ENCODE measurements around the gene RPUSD1. TPM values are rescaled to one million over a fixed set of nuclear protein-coding genes. Genes with fewer than 3 reads are reported as not detected.

Gene RPUSD1
- total and polyA plus RNA-seq, 4 donors = 6.8 to 20.3 (median 12.8) TPM

DNA sequence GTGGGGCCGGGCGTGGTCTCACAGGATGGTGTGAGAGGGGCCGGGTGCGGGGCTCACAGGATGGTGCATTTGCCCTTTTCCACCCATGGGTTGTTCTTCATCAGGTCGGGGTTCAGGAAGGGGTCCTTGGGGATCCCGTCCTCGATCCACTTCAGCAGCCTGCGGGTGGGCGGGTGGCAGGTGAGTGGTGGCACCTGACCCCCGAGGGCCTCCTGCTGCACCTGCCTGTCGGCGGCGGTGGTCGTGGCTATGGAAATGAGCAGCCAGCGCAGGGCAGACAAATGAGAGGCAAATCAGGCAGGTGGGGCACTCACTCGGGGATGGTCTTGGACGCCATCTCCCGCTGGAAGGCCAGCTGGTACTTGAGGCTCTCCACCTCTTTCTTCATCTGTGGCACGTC is 10.5 kb upstream of the RPUSD1 start:
- intact Hi-C loops (cut with DNase I) = no loop called here
- WGBS, 2 donors = 89 to 91% methylated on average over 19 of the region's 19 CpGs
- no peak overlapping the region for H3K4me3 ChIP-seq (ENCODE audit: low read length in 2 of 2)
- H3K4me1 ChIP-seq (ENCODE audit: control insufficient read depth in 1 of 2, insufficient read depth in 2 of 2, low read length in 2 of 2) = no peaks in the 10 kb centered on the region
- no peak overlapping the region for H3K27ac ChIP-seq (ENCODE audit: low read depth in 1 of 2, low read length in 2 of 2)
- H3K36me3 ChIP-seq (ENCODE audit: control insufficient read depth in 1 of 2, insufficient read depth in 2 of 2, low read length in 1 of 2) = no peaks in the 10 kb centered on the region
- H3K27me3 ChIP-seq (ENCODE audit: control insufficient read depth in 1 of 2, insufficient read depth in 2 of 2, low read length in 1 of 2) = no peaks in the 10 kb centered on the region
- H3K9me3 ChIP-seq (ENCODE audit: control insufficient read depth, low read length) = no peaks in the 10 kb centered on the region
- no peak for DNase-seq
- no peak for ATAC-seq (ENCODE audit: low FRiP score)

DNA sequence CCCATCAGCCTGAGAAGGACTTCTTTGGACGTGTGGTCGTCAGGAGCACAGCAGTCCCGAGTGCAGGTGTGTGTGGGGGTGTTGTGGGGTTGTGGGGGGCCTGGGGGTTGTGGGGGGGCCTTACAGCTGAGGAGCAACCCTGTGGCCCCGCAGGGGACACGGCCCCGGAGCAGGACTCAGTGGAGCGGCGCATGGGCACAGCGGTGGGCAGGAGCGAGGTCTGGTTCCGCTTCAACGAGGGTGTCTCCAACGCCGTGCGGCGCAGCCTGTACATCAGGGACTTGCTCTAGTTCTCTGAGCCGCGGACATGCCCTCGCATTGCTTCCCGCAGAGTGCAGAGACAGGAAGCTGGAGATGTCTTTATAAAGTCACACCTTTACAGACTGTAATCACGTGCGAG is 9.5 kb upstream of the RPUSD1 start:
- no peak overlapping the region for H3K27ac ChIP-seq (ENCODE audit: low read depth in 1 of 2, low read length in 2 of 2)
- H3K4me1 ChIP-seq (ENCODE audit: control insufficient read depth in 1 of 2, insufficient read depth in 2 of 2, low read length in 2 of 2) = no peaks in the 10 kb centered on the region
- intact Hi-C loops (cut with DNase I) = no loop called here
- no peak overlapping the region for H3K4me3 ChIP-seq (ENCODE audit: low read length in 2 of 2)
- no peak for DNase-seq
- no peaks in the 10 kb centered on the region for H3K27me3 ChIP-seq (ENCODE audit: control insufficient read depth in 1 of 2, insufficient read depth in 2 of 2, low read length in 1 of 2)
- no peaks in the 10 kb centered on the region for H3K9me3 ChIP-seq (ENCODE audit: control insufficient read depth, low read length)
- H3K36me3 ChIP-seq (ENCODE audit: control insufficient read depth in 1 of 2, insufficient read depth in 2 of 2, low read length in 1 of 2) = no peaks in the 10 kb centered on the region
- WGBS, 2 donors = 93 to 96% methylated on average over 22 of the region's 22 CpGs
- no peak for ATAC-seq (ENCODE audit: low FRiP score)

GRCh38 chr16:797120-797420 is 8.9 kb upstream of the RPUSD1 start:
- no peaks in the 10 kb centered on the region for H3K27me3 ChIP-seq (ENCODE audit: control insufficient read depth in 1 of 2, insufficient read depth in 2 of 2, low read length in 1 of 2)
- no peaks in the 10 kb centered on the region for H3K4me1 ChIP-seq (ENCODE audit: control insufficient read depth in 1 of 2, insufficient read depth in 2 of 2, low read length in 2 of 2)
- H3K27ac ChIP-seq (ENCODE audit: low read depth in 1 of 2, low read length in 2 of 2) = no peak overlapping the region
- no peaks in the 10 kb centered on the region for H3K36me3 ChIP-seq (ENCODE audit: control insufficient read depth in 1 of 2, insufficient read depth in 2 of 2, low read length in 1 of 2)
- ATAC-seq (ENCODE audit: low FRiP score) = no peak
- no peak for DNase-seq
- no peak overlapping the region for H3K4me3 ChIP-seq (ENCODE audit: low read length in 2 of 2)
- WGBS, 2 donors = 98 to 100% methylated on average over 1 to 2 of the region's 2 CpGs
- intact Hi-C loops (cut with DNase I) = no loop called here
- no peaks in the 10 kb centered on the region for H3K9me3 ChIP-seq (ENCODE audit: control insufficient read depth, low read length)

DNA sequence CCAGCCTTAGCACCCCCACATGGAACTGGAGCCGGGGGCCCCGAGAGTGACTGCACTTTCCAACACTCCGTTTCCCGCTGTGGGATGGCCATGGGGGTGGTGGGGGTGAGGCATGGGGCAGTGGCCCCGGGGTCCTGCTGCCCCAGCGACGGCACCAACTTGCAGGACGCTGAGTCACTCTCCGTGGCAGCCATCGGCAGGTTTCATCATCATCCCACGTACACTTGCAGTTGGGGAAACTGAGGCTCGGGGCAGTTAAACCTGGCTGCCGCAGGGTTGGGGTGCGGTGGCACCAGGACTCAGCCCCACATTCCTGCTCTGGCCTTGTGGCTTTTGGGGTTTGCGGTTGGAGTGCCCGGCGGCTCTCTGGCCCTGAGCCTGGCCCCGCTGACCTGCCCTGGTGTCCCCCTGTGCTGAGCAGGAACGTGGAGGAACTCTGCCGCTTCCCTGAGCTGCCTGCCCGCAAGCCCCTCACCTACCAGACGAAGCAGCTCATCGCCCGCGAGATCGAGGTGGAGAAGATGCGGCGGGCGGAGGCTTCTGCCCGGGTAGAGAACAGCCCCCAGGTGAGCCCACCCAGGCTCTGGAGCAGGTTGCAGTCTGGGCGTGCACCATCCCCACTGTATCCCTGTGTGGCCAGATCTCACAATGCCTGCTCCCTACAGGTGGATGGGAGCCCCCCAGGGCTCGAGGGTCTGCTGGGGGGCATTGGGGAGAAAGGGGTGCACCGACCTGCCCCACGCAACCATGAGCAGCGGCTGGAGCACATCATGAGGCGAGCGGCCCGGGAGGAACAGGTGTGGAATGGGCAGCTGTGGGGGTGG is 8.3 kb upstream of the RPUSD1 start:
- no peak for ATAC-seq (ENCODE audit: low FRiP score)
- 95% methylated on average over 35 to 38 of the region's 38 CpGs for WGBS, 2 donors
- DNase-seq = no peak
- Histone ChIP-seq H3K4me1 (ENCODE audit: control insufficient read depth in 1 of 2, insufficient read depth in 2 of 2, low read length in 2 of 2) (no peaks in the 10 kb centered on the region), H3K36me3 (ENCODE audit: control insufficient read depth in 1 of 2, insufficient read depth in 2 of 2, low read length in 1 of 2) (no peaks in the 10 kb centered on the region), H3K27ac (ENCODE audit: low read depth in 1 of 2, low read length in 2 of 2) (no peak overlapping the region), H3K27me3 (ENCODE audit: control insufficient read depth in 1 of 2, insufficient read depth in 2 of 2, low read length in 1 of 2) (no peaks in the 10 kb centered on the region), H3K9me3 (ENCODE audit: control insufficient read depth, low read length) (no peaks in the 10 kb centered on the region), H3K4me3 (ENCODE audit: low read length in 2 of 2) (no peak overlapping the region)
- intact Hi-C loops (cut with DNase I) = no loop called here

- WGBS, 2 donors = 87 to 89% methylated on average over 26 to 32 of the region's 33 CpGs
- DNase-seq = no peak
- H3K9me3 ChIP-seq (ENCODE audit: control insufficient read depth, low read length) = no peaks in the 10 kb centered on the region
- no peak for ATAC-seq (ENCODE audit: low FRiP score)
- H3K4me1 ChIP-seq (ENCODE audit: control insufficient read depth in 1 of 2, insufficient read depth in 2 of 2, low read length in 2 of 2) = no peaks in the 10 kb centered on the region
- no peaks in the 10 kb centered on the region for H3K27me3 ChIP-seq (ENCODE audit: control insufficient read depth in 1 of 2, insufficient read depth in 2 of 2, low read length in 1 of 2)
- H3K4me3 ChIP-seq (ENCODE audit: low read length in 2 of 2) = no peak overlapping the region
- H3K27ac ChIP-seq (ENCODE audit: low read depth in 1 of 2, low read length in 2 of 2) = no peak overlapping the region
- H3K36me3 ChIP-seq (ENCODE audit: control insufficient read depth in 1 of 2, insufficient read depth in 2 of 2, low read length in 1 of 2) = no peaks in the 10 kb centered on the region
- intact Hi-C loops (cut with DNase I) = no loop called here
Observed at GRCh38 chr16:795580-796229, 7.5 kb upstream of the RPUSD1 start.

- Histone ChIP-seq H3K9me3 (ENCODE audit: control insufficient read depth, low read length) (no peaks in the 10 kb centered on the region), H3K27ac (ENCODE audit: low read depth in 1 of 2, low read length in 2 of 2) (no peak overlapping the region), H3K27me3 (ENCODE audit: control insufficient read depth in 1 of 2, insufficient read depth in 2 of 2, low read length in 1 of 2) (no peaks in the 10 kb centered on the region), H3K36me3 (ENCODE audit: control insufficient read depth in 1 of 2, insufficient read depth in 2 of 2, low read length in 1 of 2) (no peaks in the 10 kb centered on the region), H3K4me1 (ENCODE audit: control insufficient read depth in 1 of 2, insufficient read depth in 2 of 2, low read length in 2 of 2) (no peaks in the 10 kb centered on the region), H3K4me3 (ENCODE audit: low read length in 2 of 2) (no peak overlapping the region)
- DNase-seq (no peak), ATAC-seq (ENCODE audit: low FRiP score) (no peak)
- 83 to 86% methylated on average over 30 to 31 of the region's 31 CpGs for WGBS, 2 donors
- intact Hi-C loops (cut with DNase I) = no loop called here
Observed at GRCh38 chr16:794853-795466, 6.8 kb upstream of the RPUSD1 start.

DNA sequence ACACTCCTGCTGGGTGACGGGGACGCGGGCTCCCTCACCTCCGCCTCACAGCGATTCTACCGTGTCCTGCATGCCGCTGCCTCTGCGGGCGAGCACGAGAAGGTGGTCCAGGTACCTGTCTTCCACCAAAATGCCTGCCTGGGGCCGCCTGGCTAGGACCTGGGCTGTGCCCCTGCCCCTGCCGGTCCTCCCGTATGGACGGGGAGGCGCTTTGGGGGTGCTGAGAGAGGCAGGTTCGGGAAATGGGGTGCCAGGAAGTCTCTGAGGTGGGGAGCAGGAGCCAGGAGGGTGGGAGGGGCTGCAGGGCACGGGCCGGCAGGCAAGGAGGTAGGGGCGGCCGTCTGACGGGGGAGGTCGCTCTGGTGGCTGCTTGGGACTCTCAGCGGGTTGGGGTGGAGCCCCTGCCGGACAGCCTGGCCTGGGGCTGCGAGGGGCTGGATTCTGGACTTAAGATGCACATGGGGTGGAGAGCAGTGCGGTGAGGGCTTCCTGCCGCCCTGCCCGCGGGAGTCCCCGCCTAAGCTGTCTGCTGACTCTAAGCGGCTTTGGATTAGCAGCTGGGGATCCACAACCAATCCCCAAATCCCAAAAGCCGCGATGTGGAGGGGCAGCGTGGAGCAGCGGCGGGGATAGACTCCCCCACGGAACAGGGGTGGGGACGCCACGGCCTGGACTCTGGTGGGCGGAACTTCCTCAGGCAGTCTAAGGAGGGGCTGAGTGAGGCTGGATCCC is 6.1 kb upstream of the RPUSD1 start:
- Histone ChIP-seq H3K36me3 (ENCODE audit: control insufficient read depth in 1 of 2, insufficient read depth in 2 of 2, low read length in 1 of 2) (no peaks in the 10 kb centered on the region), H3K27me3 (ENCODE audit: control insufficient read depth in 1 of 2, insufficient read depth in 2 of 2, low read length in 1 of 2) (no peaks in the 10 kb centered on the region), H3K4me1 (ENCODE audit: control insufficient read depth in 1 of 2, insufficient read depth in 2 of 2, low read length in 2 of 2) (no peaks in the 10 kb centered on the region), H3K4me3 (ENCODE audit: low read length in 2 of 2) (no peak overlapping the region), H3K27ac (ENCODE audit: low read depth in 1 of 2, low read length in 2 of 2) (no peak overlapping the region), H3K9me3 (ENCODE audit: control insufficient read depth, low read length) (no peaks in the 10 kb centered on the region)
- DNase-seq (no peak), ATAC-seq (ENCODE audit: low FRiP score) (no peak)
- 91 to 95% methylated on average over 40 of the region's 40 CpGs for WGBS, 2 donors
- intact Hi-C loops (cut with DNase I) = no loop called here

- ATAC-seq (ENCODE audit: low FRiP score) (no peak), DNase-seq (no peak)
- H3K4me1 ChIP-seq (ENCODE audit: control insufficient read depth in 1 of 2, insufficient read depth in 2 of 2, low read length in 2 of 2) = no peaks in the 10 kb centered on the region
- intact Hi-C loops (cut with DNase I) = no loop called here
- H3K9me3 ChIP-seq (ENCODE audit: control insufficient read depth, low read length) = no peaks in the 10 kb centered on the region
- H3K27me3 ChIP-seq (ENCODE audit: control insufficient read depth in 1 of 2, insufficient read depth in 2 of 2, low read length in 1 of 2) = no peaks in the 10 kb centered on the region
- no peak overlapping the region for H3K27ac ChIP-seq (ENCODE audit: low read depth in 1 of 2, low read length in 2 of 2)
- H3K36me3 ChIP-seq (ENCODE audit: control insufficient read depth in 1 of 2, insufficient read depth in 2 of 2, low read length in 1 of 2) = no peaks in the 10 kb centered on the region
- WGBS, 2 donors = 79 to 92% methylated on average over 8 of the region's 8 CpGs
- no peak overlapping the region for H3K4me3 ChIP-seq (ENCODE audit: low read length in 2 of 2)
Observed at GRCh38 chr16:793414-793813, 5.2 kb upstream of the RPUSD1 start.

All from aorta (tissue), 5 donors.